Panc1 (cell line): ENCODE results near the gene ARFGEF3. TPM values are rescaled to one million over a fixed set of nuclear protein-coding genes. Genes with fewer than 3 reads are reported as not detected.

Experiments used
- ATAC-seq: fragments of 200-7000 bp; cut with Tn5 transposase; 2 replicates; pipeline ENCODE4 v1.9.1; 2020; ENCODE audit warnings: mild to moderate bottlenecking, moderate library complexity
- BruUV-seq: library from RNA; stranded (reverse); fragments of 400-500 nt; replicated peaks from 2 replicates; lab custom pipeline; 2021; lab: Mats Ljungman, UMichigan
- CTCF ChIA-PET: fragments of 300-600 bp; sonication (Branson Sonifier 250); formaldehyde crosslinking; loops from one replicate; lab custom pipeline; 2022; ENCODE audit warnings: antibody characterized with exemption; lab: Charles Lee
- POLR2A ChIA-PET: fragments of 300-600 bp; sonication (Branson Sonifier 250); formaldehyde crosslinking; loops from one replicate; lab custom pipeline; 2022; ENCODE audit warnings: antibody characterized with exemption; lab: Charles Lee
- DNase-seq: peaks from one replicate; pipeline ENCODE4 v3.0.0-alpha.2; 2010; ENCODE audit warnings: low read depth, low spot score
- H3K27ac ChIP-seq: 2 replicates; pipeline ENCODE4 v1.5.1; 2011; ENCODE audit warnings: mild to moderate bottlenecking, low read length, inconsistent platforms
- H3K27me3 ChIP-seq: fragments of 200-500 bp; sonication (Bioruptor generic); 2 replicates; pipeline ENCODE4 v1.6.0; 2014; ENCODE audit warnings: low read length, inconsistent platforms; ENCODE audit not compliant: control insufficient read depth, insufficient read depth
- H3K36me3 ChIP-seq: fragments of 200-500 bp; sonication (Bioruptor generic); 2 replicates; pipeline ENCODE4 v1.5.1; 2014; ENCODE audit warnings: inconsistent platforms, mild to moderate bottlenecking, low read length, moderate library complexity; ENCODE audit not compliant: control insufficient read depth, insufficient read depth
- H3K4me1 ChIP-seq: 2 replicates; pipeline ENCODE4 v1.5.1; 2011; ENCODE audit warnings: inconsistent platforms, mild to moderate bottlenecking, low read length, moderate library complexity; ENCODE audit not compliant: control insufficient read depth, insufficient read depth
- H3K4me3 ChIP-seq, 2 experiments: 2 replicates each; pipeline ENCODE4 v1.5.1; 2011 to 2012; ENCODE audit warnings: low read depth in 2 of 2, low read length in 2 of 2, mild to moderate bottlenecking in 2 of 2, inconsistent platforms in 1 of 2, moderate library complexity in 1 of 2
- H3K9me3 ChIP-seq: fragments of 200-500 bp; sonication (Bioruptor generic); 2 replicates; pipeline ENCODE4 v1.5.1; 2014; ENCODE audit warnings: low read depth, mild to moderate bottlenecking, inconsistent platforms, low read length, moderate library complexity; ENCODE audit not compliant: control insufficient read depth, insufficient read depth
- POLR2AphosphoS5 ChIP-seq: IDR thresholded peaks from 2 replicates; pipeline ENCODE4 v1.6.1; 2012; ENCODE audit warnings: mild to moderate bottlenecking, low read depth, low read length, moderate library complexity
- SIN3A ChIP-seq: IDR thresholded peaks from 2 replicates; pipeline ENCODE4 v1.6.1; 2012; ENCODE audit warnings: low read depth, mild to moderate bottlenecking, low read length, moderate library complexity, borderline replicate concordance; ENCODE audit not compliant: insufficient read depth
- TCF7L2 ChIP-seq: IDR thresholded peaks from 2 replicates; pipeline ENCODE4 v1.6.1; 2011; ENCODE audit warnings: mild to moderate bottlenecking, low read depth, low read length, inconsistent platforms
- in situ Hi-C: cut with HindIII; loops from 2 replicates; pipeline ENCODE4 v1.10.0; 2016; ENCODE audit warnings: low sequenced_read_pairs, low pct_unique_long_range_greater_than_20kb
- intact Hi-C: fragments of 100-400 bp; cut with micrococcal nuclease; formaldehyde crosslinking; loops from one replicate; pipeline ENCODE4 v1.10.0; 2022; ENCODE audit not compliant: unreplicated experiment
- total RNA-seq: library from RNA; stranded (reverse); gene quantifications from one replicate; pipeline ENCODE4 v1.2.1, GENCODE V29; 2021; ENCODE audit not compliant: unreplicated experiment
- TF ChIP-seq, protein P1 (sequence below): fragments of 450-650 bp; IDR thresholded peaks from 2 replicates; pipeline ENCODE4 v1.5.1; 2017; ENCODE audit warnings: mild to moderate bottlenecking
- TF ChIP-seq, protein P2 (sequence below), 2 experiments: IDR thresholded peaks; 2 replicates each; pipeline ENCODE4 v1.6.1; 2011 to 2012; ENCODE audit warnings: low read depth in 2 of 2, control low read depth in 1 of 2, low read length in 1 of 2, mild to moderate bottlenecking in 1 of 2, moderate library complexity in 1 of 2; ENCODE audit not compliant: insufficient read depth in 1 of 2

ARFGEF3 gene
- total RNA-seq, 1 experiment from 2014 or later, result 1.5 TPM

DNA sequence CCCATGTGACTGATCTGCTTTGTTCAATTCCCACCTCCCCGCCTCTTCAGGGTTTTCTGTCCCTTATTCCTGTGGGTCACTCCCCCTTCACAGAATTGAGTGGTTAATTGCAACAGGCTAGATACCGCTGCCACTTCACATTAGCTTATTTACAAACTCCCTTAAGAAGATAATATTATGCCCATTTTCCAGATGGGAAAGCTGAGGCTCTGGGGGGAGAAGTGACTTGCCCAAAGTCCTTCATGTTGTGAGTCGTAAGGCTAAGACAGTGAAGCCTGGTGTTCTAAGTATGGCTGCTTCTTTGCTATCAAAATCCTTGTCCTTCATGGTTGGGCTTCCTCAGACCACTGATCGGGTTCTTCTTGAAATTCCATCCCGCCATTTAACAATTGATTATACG lies 96.5 kb downstream of the ARFGEF3 start:
- ChIA-PET CTCF (no interaction called here), POLR2A (no interaction called here)
- H3K27me3 ChIP-seq, result peaks cover 7% of the 10 kb centered on the region; the same call in 1 of the 2 replicates
- H3K4me3 ChIP-seq, result no peak overlapping the region
- H3K36me3 ChIP-seq, result no peaks in the 10 kb centered on the region
- H3K9me3 ChIP-seq, result no peaks in the 10 kb centered on the region
- H3K4me1 ChIP-seq, result no peaks in the 10 kb centered on the region
- DNase-seq (no peak), ATAC-seq (no peak)
- in situ Hi-C loops, result no loop called here
- no peak overlapping the region for H3K27ac ChIP-seq
- TF ChIP-seq, protein P1, sequence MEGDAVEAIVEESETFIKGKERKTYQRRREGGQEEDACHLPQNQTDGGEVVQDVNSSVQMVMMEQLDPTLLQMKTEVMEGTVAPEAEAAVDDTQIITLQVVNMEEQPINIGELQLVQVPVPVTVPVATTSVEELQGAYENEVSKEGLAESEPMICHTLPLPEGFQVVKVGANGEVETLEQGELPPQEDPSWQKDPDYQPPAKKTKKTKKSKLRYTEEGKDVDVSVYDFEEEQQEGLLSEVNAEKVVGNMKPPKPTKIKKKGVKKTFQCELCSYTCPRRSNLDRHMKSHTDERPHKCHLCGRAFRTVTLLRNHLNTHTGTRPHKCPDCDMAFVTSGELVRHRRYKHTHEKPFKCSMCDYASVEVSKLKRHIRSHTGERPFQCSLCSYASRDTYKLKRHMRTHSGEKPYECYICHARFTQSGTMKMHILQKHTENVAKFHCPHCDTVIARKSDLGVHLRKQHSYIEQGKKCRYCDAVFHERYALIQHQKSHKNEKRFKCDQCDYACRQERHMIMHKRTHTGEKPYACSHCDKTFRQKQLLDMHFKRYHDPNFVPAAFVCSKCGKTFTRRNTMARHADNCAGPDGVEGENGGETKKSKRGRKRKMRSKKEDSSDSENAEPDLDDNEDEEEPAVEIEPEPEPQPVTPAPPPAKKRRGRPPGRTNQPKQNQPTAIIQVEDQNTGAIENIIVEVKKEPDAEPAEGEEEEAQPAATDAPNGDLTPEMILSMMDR, result no peak
- TF ChIP-seq SIN3A (no peak), TCF7L2 (no peak), POLR2AphosphoS5 (no peak)
- TF ChIP-seq, protein P2, sequence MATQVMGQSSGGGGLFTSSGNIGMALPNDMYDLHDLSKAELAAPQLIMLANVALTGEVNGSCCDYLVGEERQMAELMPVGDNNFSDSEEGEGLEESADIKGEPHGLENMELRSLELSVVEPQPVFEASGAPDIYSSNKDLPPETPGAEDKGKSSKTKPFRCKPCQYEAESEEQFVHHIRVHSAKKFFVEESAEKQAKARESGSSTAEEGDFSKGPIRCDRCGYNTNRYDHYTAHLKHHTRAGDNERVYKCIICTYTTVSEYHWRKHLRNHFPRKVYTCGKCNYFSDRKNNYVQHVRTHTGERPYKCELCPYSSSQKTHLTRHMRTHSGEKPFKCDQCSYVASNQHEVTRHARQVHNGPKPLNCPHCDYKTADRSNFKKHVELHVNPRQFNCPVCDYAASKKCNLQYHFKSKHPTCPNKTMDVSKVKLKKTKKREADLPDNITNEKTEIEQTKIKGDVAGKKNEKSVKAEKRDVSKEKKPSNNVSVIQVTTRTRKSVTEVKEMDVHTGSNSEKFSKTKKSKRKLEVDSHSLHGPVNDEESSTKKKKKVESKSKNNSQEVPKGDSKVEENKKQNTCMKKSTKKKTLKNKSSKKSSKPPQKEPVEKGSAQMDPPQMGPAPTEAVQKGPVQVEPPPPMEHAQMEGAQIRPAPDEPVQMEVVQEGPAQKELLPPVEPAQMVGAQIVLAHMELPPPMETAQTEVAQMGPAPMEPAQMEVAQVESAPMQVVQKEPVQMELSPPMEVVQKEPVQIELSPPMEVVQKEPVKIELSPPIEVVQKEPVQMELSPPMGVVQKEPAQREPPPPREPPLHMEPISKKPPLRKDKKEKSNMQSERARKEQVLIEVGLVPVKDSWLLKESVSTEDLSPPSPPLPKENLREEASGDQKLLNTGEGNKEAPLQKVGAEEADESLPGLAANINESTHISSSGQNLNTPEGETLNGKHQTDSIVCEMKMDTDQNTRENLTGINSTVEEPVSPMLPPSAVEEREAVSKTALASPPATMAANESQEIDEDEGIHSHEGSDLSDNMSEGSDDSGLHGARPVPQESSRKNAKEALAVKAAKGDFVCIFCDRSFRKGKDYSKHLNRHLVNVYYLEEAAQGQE (IDR thresholded peaks at IDR 0.05; ENCODE audit: insufficient read depth in 1 of 2, low read depth in 2 of 2, low read length in 1 of 2), result no peak
- intact Hi-C loops, result no loop called here
- BruUV-seq, result no TSS peak

DNA sequence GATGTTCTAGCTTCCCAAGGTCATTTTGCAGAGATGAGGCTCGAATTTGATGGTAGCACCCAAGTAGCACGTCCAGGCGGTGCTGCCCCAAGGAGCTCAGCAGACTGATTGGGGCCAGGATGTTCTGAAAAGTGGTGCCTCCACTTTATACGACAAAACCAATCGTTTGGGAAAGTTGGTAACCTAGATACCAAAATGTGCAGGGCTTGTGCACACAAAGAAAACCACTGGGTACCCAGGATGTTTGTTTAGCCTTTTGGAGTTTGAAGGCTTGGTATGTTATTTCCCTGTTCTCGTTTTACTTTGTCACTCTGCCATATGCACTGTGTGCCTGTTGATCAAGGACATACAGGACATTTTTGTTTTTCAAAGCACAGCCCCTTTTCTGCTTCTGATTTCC lies 97.3 kb downstream of the ARFGEF3 start:
- ChIA-PET POLR2A (no interaction called here), CTCF (no interaction called here)
- intact Hi-C loops (no loop called here), in situ Hi-C loops (no loop called here)
- Histone ChIP-seq H3K36me3 (no peaks in the 10 kb centered on the region), H3K27me3 (peaks cover 7% of the 10 kb centered on the region; the same call in 1 of the 2 replicates), H3K4me3 (no peak overlapping the region), H3K27ac (no peak overlapping the region), H3K9me3 (no peaks in the 10 kb centered on the region), H3K4me1 (no peaks in the 10 kb centered on the region)
- DNase-seq (no peak), ATAC-seq (no peak)
- TF ChIP-seq, protein P2 (IDR thresholded peaks at IDR 0.05; ENCODE audit: insufficient read depth in 1 of 2, low read depth in 2 of 2, low read length in 1 of 2), result no peak
- no peak for TF ChIP-seq TCF7L2
- TF ChIP-seq SIN3A, result no peak
- TF ChIP-seq, protein P1, result no peak
- no peak for TF ChIP-seq POLR2AphosphoS5
- BruUV-seq, result no TSS peak
